Keratinocyte (primary cell): Measurements from ENCODE around the gene TFDP2. TPM values are rescaled to one million over a fixed set of nuclear protein-coding genes. Genes with fewer than 3 reads are reported as not detected.

Experiments
- DNase-seq: peaks from one replicate; pipeline ENCODE4 v3.0.0-alpha.2; 2011; ENCODE audit warnings: low read depth, missing footprints, low spot score
- FAIRE-seq: peaks from 2 replicates; lab custom pipeline; 2011; peaks lifted over from hg19 to GRCh38; lab: Jason Lieb, UNC
- H2AFZ ChIP-seq: 2 replicates; pipeline ENCODE4 v1.6.0; 2012; ENCODE audit warnings: low read length, control low read depth, inconsistent platforms; ENCODE audit not compliant: control insufficient read depth
- H3K27ac ChIP-seq: 2 replicates; pipeline ENCODE4 v1.5.1; 2011; ENCODE audit warnings: low read length; ENCODE audit not compliant: control insufficient read depth, insufficient read depth
- H3K27me3 ChIP-seq: 3 replicates; pipeline ENCODE4 v1.6.0; 2011; ENCODE audit warnings: low read length; ENCODE audit not compliant: control insufficient read depth, insufficient read depth; ENCODE audit errors: extremely low read depth
- H3K36me3 ChIP-seq, 2 experiments: 2 replicates in 1 of 2; 3 replicates in 1 of 2; pipeline ENCODE4 v1.5.1; 2011; ENCODE audit warnings: low read length in 2 of 2, mild to moderate bottlenecking in 1 of 2; ENCODE audit not compliant: control insufficient read depth in 2 of 2, insufficient read depth in 2 of 2; ENCODE audit errors: extremely low read depth in 1 of 2
- H3K4me1 ChIP-seq: 3 replicates; pipeline ENCODE4 v1.5.1; 2011; ENCODE audit warnings: low read length; ENCODE audit not compliant: control insufficient read depth, insufficient read depth; ENCODE audit errors: extremely low read depth
- H3K4me2 ChIP-seq: 3 replicates; pipeline ENCODE4 v1.6.0; 2011; ENCODE audit warnings: low read depth, low read length; ENCODE audit not compliant: control insufficient read depth, insufficient read depth; ENCODE audit errors: extremely low read depth
- H3K4me3 ChIP-seq, 3 experiments: fragments of 200-600 bp in 1 of 3; sonication (generic) in 1 of 3; 2 replicates in 2 of 3; 3 replicates in 1 of 3; pipeline ENCODE4 v1.5.1; 2011 to 2016; ENCODE audit warnings: low read length in 3 of 3, mild to moderate bottlenecking in 3 of 3, control low read depth in 2 of 3, inconsistent platforms in 1 of 3, low read depth in 1 of 3, mixed read lengths in 1 of 3, mixed run types in 1 of 3, moderate library complexity in 1 of 3; ENCODE audit not compliant: control insufficient read depth in 2 of 3, insufficient read depth in 2 of 3; ENCODE audit errors: extremely low read depth in 1 of 3
- H3K79me2 ChIP-seq: 2 replicates; pipeline ENCODE4 v1.6.0; 2012; ENCODE audit warnings: low read length; ENCODE audit not compliant: control insufficient read depth, insufficient read depth
- H3K9ac ChIP-seq: 3 replicates; pipeline ENCODE4 v1.6.0; 2011; ENCODE audit warnings: low read length; ENCODE audit not compliant: control insufficient read depth, insufficient read depth; ENCODE audit errors: extremely low read depth
- H3K9me1 ChIP-seq: 3 replicates; pipeline ENCODE4 v1.6.0; 2011; ENCODE audit warnings: low read length; ENCODE audit not compliant: control insufficient read depth, insufficient read depth; ENCODE audit errors: extremely low read depth
- H3K9me3 ChIP-seq: 2 replicates; pipeline ENCODE4 v1.5.1; 2012; ENCODE audit warnings: low read depth, low read length; ENCODE audit not compliant: control insufficient read depth
- H4K20me1 ChIP-seq: 3 replicates; pipeline ENCODE4 v1.6.0; 2011; ENCODE audit warnings: low read length; ENCODE audit not compliant: control insufficient read depth, insufficient read depth; ENCODE audit errors: extremely low read depth
- EZH2 ChIP-seq: IDR thresholded peaks from one replicate; pipeline ENCODE4 v1.6.1; 2012; ENCODE audit warnings: inconsistent platforms, mild to moderate bottlenecking, low read length, moderate library complexity
- dilution Hi-C: fragments of 300-500 bp; cut with MboI; formaldehyde crosslinking; loops from one replicate; pipeline ENCODE4 v1.7.0; 2020; ENCODE audit warnings: low sequenced_read_pairs; ENCODE audit not compliant: extremely low pct_ligation_motif_present
- polyA plus RNA-seq, 5 experiments: library from polyadenylated mRNA; depleted of rRNA in 3 of 5; stranded (reverse) in 3 of 5; stranded (forward) in 1 of 5; unstranded in 1 of 5; fragments of >200 nt; gene quantifications; 1 replicate in 1 of 5; 2 replicates in 3 of 5; 3 replicates in 1 of 5; pipeline versions ENCODE4 v1.2.1 to v1.2.3, GENCODE V29; 2011 to 2012; ENCODE audit warnings: missing spikeins in 2 of 5, low read depth in 1 of 5, low replicate concordance in 1 of 5
- TF ChIP-seq, protein P1 (sequence below), 3 experiments: IDR thresholded peaks in 1 of 3; conservative IDR thresholded peaks in 1 of 3; optimal IDR thresholded peaks in 1 of 3; 2 replicates in 2 of 3; 3 replicates in 1 of 3; pipeline versions ENCODE3 to v1.5.1; 2011; ENCODE audit warnings: low read length in 3 of 3, mild to moderate bottlenecking in 3 of 3, moderate library complexity in 2 of 3, control low read depth in 1 of 3, inconsistent platforms in 1 of 3; ENCODE audit not compliant: insufficient read depth in 2 of 3; ENCODE audit errors: extremely low read depth in 1 of 3

TFDP2 gene
- polyA plus RNA-seq, 1 donor (not counting 4 experiments of a cell fraction or from before 2014, with no cell fraction given): 40.6 TPM

DNA sequence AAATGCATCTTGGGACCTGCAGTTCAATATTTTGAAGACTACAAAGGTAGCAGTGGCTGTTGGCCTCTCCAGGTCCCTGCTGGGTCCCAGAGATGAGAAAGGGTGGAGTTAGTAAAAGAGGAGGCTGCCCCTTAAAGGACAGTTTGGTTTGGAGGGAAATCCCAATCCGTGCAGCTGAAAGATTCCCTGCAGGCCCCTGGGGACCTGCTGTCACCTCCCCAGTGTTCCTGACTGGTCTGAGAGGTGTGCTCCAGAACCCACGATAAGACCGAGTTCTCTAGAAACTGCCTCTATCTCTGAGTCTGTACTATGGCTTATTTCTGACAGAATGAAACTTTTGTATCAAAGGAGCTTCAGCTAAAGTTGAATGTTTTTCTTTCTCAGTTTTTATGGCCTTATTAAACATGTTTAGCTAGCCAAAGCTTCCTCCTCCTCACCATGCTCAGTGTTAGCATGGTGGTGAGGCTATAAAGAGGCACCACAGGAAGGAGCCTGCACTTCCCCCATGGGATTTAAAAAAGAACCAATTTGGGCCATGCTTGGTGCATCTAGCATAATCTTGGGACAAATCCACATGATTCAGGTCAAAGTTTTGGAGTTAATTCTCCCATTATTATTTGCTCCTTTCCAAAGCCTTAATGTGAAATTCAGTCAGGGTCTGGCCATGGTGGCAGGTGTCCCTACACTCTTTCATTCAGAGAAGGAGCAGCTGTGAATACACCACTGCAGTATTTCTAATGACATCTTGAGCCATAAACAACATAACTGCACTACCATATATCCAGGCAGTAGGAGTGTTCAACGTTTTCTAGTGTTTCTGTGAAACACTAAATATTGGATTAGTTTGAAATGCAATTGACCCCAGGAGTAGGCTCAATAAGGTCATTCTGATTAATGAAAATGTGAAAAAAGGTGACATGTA lies 198.5 kb downstream of the TFDP2 start:
- Histone ChIP-seq H3K27me3 (no peaks in the 10 kb centered on the region), H3K79me2 (no peaks in the 10 kb centered on the region), H3K9me3 (no peaks in the 10 kb centered on the region), H3K9ac (no peak overlapping the region), H3K36me3 (no peaks in the 10 kb centered on the region), H3K27ac (no peak overlapping the region), H3K4me1 (peaks cover 25% of the 10 kb centered on the region), H3K4me2 (no peak overlapping the region), H3K9me1 (no peaks in the 10 kb centered on the region), H3K4me3 (no peak overlapping the region), H2AFZ (no peak overlapping the region), H4K20me1 (no peaks in the 10 kb centered on the region)
- dilution Hi-C loops: no loop called here
- TF ChIP-seq EZH2: no peak
- TF ChIP-seq, protein P1, sequence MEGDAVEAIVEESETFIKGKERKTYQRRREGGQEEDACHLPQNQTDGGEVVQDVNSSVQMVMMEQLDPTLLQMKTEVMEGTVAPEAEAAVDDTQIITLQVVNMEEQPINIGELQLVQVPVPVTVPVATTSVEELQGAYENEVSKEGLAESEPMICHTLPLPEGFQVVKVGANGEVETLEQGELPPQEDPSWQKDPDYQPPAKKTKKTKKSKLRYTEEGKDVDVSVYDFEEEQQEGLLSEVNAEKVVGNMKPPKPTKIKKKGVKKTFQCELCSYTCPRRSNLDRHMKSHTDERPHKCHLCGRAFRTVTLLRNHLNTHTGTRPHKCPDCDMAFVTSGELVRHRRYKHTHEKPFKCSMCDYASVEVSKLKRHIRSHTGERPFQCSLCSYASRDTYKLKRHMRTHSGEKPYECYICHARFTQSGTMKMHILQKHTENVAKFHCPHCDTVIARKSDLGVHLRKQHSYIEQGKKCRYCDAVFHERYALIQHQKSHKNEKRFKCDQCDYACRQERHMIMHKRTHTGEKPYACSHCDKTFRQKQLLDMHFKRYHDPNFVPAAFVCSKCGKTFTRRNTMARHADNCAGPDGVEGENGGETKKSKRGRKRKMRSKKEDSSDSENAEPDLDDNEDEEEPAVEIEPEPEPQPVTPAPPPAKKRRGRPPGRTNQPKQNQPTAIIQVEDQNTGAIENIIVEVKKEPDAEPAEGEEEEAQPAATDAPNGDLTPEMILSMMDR (optimal IDR thresholded peaks at IDR 0.05 in 1 of 3, IDR thresholded peaks at IDR 0.05 in 1 of 3, conservative IDR thresholded peaks at IDR 0.05 in 1 of 3; ENCODE audit: extremely low read depth in 1 of 3, insufficient read depth in 2 of 3, low read length in 3 of 3): no peak
- FAIRE-seq (no peak), DNase-seq (no peak)

DNA sequence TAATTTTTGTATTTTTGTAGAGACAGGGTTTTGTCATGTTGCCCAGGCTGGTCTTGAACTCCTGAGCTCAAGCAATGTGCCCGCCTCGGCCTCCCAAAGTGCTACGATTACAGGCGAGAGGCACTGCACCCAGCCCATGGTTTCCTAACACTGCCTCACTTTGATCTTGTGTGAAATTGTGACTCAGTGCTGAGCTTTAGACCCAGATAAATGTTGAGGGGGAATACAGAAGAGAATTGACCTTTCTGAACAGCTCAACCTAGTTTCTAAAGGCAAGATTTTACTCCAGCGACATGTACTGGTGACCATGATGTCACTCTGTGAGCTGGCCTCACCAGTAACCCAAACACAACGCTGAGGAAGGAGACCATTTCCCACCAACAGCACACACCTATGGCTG lies 199.4 kb downstream of the TFDP2 start:
- H3K4me1 ChIP-seq: peaks cover 17% of the 10 kb centered on the region
- DNase-seq: no peak
- no peaks in the 10 kb centered on the region for H3K79me2 ChIP-seq
- no peak overlapping the region for H2AFZ ChIP-seq
- no peak for FAIRE-seq
- no peaks in the 10 kb centered on the region for H3K9me3 ChIP-seq
- no peaks in the 10 kb centered on the region for H3K27me3 ChIP-seq
- TF ChIP-seq, protein P1 (optimal IDR thresholded peaks at IDR 0.05 in 1 of 3, IDR thresholded peaks at IDR 0.05 in 1 of 3, conservative IDR thresholded peaks at IDR 0.05 in 1 of 3; ENCODE audit: extremely low read depth in 1 of 3, insufficient read depth in 2 of 3, low read length in 3 of 3): no peak
- no peak for TF ChIP-seq EZH2
- dilution Hi-C loops: no loop called here
- no peak overlapping the region for H3K9ac ChIP-seq
- H3K27ac ChIP-seq: no peak overlapping the region
- H3K36me3 ChIP-seq: no peaks in the 10 kb centered on the region
- H3K9me1 ChIP-seq: no peaks in the 10 kb centered on the region
- H3K4me2 ChIP-seq: no peak overlapping the region
- H4K20me1 ChIP-seq: no peaks in the 10 kb centered on the region
- no peak overlapping the region for H3K4me3 ChIP-seq
